Fibroblast of mammary gland (primary cell): ENCODE data around the gene MYH9.
"Not testable (repeated sequence)": the region's sequence is repeated elsewhere in the genome, so short reads cannot be mapped to it uniquely, and the experiment has no call there.

Experiments
- DNase-seq: peaks from one replicate; pipeline ENCODE4 v3.0.0-alpha.2; 2010; ENCODE audit warnings: low read depth
- H3K4me3 ChIP-seq: 2 replicates; pipeline ENCODE4 v1.5.1; 2011; ENCODE audit warnings: low read depth, mild to moderate bottlenecking, low read length, moderate library complexity; ENCODE audit not compliant: control insufficient read depth
- TF ChIP-seq, protein P1 (sequence below): conservative IDR thresholded peaks from 2 replicates; pipeline ENCODE4 v1.5.1; 2011; ENCODE audit warnings: low read depth, low read length, inconsistent platforms; ENCODE audit not compliant: control insufficient read depth, insufficient read depth

Gene MYH9

GRCh38 chr22:36430863-36431262 lies 43.1 kb upstream of the MYH9 start:
- TF ChIP-seq, protein P1, sequence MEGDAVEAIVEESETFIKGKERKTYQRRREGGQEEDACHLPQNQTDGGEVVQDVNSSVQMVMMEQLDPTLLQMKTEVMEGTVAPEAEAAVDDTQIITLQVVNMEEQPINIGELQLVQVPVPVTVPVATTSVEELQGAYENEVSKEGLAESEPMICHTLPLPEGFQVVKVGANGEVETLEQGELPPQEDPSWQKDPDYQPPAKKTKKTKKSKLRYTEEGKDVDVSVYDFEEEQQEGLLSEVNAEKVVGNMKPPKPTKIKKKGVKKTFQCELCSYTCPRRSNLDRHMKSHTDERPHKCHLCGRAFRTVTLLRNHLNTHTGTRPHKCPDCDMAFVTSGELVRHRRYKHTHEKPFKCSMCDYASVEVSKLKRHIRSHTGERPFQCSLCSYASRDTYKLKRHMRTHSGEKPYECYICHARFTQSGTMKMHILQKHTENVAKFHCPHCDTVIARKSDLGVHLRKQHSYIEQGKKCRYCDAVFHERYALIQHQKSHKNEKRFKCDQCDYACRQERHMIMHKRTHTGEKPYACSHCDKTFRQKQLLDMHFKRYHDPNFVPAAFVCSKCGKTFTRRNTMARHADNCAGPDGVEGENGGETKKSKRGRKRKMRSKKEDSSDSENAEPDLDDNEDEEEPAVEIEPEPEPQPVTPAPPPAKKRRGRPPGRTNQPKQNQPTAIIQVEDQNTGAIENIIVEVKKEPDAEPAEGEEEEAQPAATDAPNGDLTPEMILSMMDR: no peak
- DNase-seq: peak; percentile 34
- no peak overlapping the region for H3K4me3 ChIP-seq

DNA sequence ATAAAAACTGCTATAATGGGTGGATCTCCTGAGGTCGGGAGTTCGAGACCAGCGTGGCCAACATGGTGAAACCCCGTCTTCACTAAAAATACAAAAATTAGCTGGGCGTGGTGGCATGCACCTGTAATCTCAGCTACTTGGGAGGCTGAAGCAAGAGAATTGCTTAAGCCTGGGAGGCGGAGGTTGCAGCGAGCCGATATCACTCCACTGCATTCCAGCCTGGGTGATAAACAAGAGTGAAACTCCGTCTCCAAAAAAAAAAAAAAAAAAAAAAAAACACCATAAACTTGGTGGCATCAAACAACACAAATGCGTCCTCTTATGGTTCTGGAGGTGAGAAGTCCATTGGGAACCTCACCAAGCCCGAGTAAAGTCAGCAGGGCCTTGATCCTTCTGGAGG lies 40.2 kb upstream of the MYH9 start:
- DNase-seq, H3K4me3 ChIP-seq: not testable (repeated sequence)

DNA sequence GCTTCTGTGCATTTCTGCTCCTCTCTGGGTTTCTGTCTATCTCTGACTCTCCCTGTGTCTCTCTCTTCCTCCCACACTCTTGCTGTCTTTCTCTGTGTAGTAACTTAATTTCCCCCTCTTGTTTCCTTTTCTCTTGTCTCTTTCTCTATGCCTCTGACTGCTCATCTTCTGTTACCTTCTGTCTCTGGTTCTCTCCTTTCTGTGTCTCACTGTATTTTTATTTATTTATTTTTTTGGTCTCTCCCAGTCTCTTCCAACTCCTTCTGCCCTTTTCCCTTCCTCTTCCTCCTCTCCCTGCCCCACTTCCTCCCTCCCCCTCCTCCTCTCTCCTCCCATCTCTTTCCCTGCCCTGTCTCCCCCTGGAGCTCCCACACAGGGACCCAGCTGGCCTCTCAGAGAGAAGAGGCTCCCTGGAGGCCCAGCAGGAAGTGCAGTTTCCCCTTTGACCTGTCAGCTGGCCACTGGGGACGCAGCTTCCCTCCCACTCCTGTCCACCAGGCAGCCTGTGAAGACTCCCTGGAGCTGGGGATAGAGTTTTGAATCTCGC lies 38.3 kb upstream of the MYH9 start:
- TF ChIP-seq, protein P1: no peak
- DNase-seq: peak; percentile 45

DNA sequence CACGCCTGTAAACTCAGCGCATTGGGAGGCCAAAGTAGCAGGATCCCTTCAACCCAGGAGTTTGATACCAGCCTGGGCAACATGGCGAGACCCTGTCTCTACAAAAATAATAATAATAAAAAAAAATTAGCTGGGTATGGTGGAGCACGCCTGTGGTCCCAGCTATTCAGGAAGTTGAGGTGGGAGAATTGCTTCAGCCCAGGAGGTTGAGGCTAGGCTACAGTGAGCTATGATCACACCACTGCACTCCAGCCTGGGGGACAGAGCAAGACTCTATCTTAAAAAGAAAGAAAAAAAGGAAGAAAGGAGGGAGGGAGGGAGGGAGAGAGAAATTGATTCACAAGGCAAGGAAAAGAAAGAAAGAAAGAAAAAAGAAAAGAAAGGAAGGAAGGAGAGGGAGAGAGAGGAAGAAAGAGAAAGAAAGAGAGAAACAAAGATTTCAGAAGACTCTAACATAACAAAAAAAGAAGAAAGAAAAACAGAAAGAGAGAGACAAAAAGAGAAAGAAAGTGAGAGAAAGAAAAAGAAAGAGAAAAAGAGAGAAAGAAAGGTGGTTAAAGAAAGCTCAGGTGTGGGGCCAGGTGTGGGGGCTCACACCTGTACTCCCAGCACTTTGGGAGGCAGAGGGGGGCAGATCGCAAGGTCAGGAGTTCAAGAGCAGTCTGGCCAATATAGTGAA lies 37.3 kb upstream of the MYH9 start:
- no peak for DNase-seq
- no peak overlapping the region for H3K4me3 ChIP-seq
- TF ChIP-seq, protein P1: no peak

More for the DNA sequence above, 38.3 kb upstream of the MYH9 start:
- H3K4me3 ChIP-seq: no peak overlapping the region

DNA sequence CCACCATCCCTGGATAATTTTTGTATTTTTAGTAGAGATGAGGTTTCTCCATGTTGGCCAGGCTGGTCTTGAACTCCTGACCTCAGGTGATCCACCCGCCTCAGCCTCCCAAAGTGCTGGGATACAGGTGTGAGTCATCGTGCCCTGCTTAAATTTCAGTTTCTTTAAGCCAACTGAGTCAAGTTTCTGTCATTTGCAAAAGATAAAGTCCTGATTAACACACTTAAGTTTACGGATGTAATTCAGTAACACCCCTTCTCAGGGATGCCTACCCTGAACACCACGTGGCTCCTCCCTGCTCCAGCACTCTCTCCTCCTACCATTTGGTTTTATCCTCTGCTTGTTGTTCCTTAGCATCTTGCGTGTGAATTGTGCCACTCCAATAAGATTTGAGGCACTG lies 36.7 kb upstream of the MYH9 start:
- not testable (repeated sequence) for DNase-seq, H3K4me3 ChIP-seq

GRCh38 chr22:36423461-36424404 lies 36.0 kb upstream of the MYH9 start:
- no peak overlapping the region for H3K4me3 ChIP-seq
- DNase-seq: no peak
- TF ChIP-seq, protein P1: no peak

DNA sequence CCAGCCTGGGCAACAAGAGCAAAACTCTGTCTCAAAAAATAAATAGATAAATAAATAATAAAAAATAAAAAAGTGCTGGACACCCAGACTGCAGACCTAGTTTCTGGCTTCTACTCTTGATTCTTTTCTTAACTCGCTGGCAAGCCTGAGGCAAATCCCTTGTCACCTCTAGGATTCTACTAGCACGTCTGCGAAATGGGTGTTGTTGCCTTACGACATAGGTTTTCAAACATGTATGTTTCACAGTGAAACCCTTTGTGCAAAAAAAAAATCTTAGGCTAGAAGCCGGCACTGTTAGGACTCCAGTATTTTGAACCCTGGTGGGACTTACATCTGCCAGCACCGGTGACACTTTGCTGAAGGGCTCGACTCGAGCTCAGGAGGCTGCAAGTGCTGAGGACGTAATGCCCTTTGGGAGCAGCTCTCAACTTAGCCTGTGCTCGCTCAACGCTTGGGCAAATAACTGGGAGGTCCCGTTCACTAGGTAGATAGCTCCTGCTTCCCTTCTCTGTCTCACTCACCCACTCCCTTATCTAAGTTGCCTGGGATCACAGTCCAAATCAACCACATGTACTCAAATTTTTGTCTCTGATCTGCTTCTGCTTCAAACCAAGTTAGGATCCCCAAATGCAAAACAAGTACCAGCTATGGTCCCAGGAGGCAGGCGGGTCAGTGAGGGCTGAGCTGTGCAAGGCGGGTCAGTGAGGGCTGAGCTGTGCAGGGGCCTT lies 34.7 kb upstream of the MYH9 start:
- DNase-seq: no peak
- H3K4me3 ChIP-seq: no peak overlapping the region
- TF ChIP-seq, protein P1: no peak
